GM19023 (cell line): Measurements from ENCODE around the gene ITPR2.
"Not testable (repeated sequence)": the region's sequence is repeated elsewhere in the genome, so short reads cannot be mapped to it uniquely, and the experiment has no call there.

Experiments
- ATAC-seq: cut with Tn5 transposase; IDR thresholded peaks from one replicate; pipeline ENCODE4 v1.9.1; 2021; ENCODE audit warnings: mild to moderate bottlenecking, moderate library complexity; ENCODE audit not compliant: unreplicated experiment

ITPR2 gene

DNA sequence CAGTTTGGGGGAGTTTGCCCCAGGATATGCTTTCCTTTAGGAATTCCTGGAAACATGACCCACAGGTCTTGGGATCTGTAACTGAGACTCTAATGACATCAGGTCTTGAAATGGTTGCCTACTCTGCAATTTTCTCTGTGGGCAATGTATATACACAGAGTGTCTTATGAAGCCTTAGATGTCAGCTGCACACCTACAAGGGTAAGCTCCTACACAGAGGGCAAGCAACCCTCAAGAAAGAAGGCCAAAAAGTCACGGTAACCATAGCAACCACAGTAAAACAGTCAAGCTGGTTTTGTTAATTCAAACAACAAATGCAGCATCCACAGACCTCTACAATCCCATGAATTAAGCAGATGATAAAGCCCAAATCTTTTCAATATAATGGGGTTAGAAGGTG lies 344.6 kb downstream of the ITPR2 start:
- no peak for ATAC-seq

DNA sequence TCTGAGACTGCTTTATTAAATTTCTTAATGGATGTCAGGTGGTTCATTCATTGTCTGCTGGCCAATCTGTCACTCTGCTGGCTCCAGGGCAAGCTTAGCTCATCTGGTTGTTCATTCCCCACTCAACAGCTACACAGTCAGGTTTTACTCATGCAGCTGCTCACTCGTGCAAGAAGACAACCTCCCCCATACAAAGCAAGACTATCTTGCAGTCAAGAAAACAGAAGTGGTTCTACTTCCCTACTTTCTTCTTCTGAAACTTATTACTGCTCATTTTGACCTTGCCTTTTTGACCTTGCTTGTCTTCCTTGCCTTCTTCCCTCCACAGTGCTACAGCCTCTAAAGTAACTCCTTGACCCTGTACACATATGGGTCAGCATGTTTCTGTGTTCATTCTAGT lies 359.7 kb downstream of the ITPR2 start:
- peak; percentile 93 for ATAC-seq

DNA sequence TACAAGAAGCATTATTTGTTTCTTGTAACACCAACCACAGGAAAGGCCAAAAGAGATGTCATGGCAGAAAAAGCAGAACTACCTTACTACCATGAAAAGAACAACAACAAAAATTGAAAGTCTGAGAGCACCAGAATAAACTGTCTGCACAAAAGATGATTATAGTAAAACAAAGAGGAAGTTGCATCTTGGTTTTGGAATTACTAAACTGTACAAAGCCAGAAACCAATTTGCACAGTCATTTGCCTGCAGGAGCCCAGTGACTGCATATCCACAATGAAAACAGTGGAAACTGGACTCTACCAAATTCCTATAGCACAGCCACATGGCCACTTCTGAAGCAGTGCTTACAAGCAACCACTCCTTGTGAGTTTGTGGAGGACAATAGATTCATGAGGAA lies 361.4 kb downstream of the ITPR2 start:
- ATAC-seq = peak; percentile 61

DNA sequence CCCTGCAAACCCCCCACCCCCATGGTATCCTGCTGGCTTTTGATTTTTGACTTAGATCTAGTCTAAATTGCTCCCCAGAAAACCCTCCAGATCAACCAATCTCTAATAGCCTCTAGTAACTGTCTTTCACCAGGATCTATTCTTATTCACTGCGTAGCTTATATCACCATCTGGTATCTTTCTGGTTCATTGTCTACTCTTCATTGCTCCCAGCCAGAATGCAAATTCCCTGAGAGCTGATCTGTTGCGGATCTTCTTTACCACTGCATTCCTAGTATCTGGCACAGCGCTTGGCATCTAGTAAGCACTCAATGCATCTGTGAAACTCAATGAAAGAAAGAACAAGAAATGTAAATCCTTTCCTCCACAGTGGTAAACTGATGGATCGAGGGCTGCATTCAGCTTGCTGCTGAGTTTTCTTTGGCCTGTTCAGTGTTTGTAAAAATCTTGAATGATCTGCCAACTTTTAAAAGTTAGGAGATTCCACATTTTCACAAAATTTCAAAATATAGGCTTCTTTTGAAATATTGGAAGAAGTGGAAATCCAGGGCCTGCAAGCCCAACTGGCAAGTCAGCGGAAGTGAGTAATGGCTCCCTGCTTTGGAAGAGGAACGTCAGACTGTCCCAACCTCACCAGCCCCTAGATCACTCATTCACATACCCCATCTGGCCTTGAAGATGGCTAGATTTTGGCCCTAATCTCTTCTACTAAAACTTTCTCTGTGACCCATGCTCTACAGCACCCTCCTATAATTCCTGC lies 363.4 kb downstream of the ITPR2 start:
- no peak for ATAC-seq

DNA sequence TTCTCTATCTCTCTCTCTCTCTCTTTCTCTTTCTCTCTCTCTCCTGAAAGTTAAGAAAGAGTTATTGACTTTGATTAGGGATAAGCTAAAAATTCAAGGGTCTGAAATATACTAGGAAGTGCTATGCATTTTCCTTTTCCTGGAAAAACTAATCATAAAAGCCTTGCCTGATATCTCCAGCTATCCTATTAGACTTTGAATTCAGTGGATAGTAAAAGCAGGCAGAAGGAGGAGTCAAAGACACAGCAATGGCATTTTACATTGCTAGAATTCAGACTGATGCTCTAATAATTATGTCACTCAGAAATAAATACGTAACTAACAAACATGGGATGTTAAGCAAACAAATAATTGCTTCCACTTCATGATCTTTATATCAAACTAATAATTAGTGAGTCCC lies 365.6 kb downstream of the ITPR2 start:
- no peak for ATAC-seq

DNA sequence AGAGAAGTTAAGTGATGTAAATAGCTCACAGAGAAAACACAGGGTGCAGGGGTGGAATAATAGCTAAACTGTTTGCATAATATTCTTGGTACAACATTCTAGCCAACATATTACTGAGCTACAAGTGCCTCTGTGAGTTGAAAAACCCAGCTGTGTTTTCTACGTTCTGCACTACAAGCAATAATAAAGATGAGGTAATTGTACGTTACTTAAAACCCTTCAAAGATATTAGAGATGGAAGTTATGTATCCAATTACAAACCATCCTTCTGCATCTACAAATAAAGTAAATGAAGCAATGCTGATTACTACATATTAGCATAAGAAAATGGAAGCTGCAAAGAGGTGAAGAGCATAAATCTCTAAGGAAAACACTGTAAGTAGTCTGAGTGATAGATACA lies 366.3 kb downstream of the ITPR2 start:
- ATAC-seq = no peak

DNA sequence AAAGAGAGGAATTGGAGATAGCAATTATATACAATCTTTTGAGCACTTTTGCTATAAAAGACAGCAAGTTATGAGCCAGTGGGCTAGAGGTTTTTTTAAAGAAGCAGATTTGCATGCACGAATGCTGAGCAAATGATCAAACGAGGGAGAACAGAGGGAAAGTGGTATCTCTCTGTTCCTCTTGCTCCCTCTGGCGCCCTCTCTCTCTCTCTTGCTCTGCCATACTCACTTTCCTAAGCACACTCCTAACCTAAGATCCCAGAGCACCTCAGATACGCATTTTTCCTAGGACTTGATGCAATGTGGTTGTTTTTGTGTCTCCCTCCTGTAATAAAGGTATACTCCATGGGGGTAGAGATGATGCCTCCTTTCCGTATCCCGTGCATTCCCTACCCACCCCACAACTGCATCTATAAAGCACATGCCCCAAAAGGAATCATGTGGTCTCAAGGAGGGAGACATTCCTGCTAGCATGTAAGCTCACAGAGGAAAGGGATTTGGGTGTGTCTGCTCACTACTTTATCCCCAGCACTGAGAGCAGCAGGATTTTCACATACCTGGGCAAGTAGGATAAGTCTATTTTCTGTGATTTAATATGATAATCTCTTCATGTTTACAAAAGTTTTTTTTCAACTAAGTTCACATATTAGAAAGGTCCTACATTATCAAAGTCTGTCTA lies 367.4 kb downstream of the ITPR2 start:
- no peak for ATAC-seq

DNA sequence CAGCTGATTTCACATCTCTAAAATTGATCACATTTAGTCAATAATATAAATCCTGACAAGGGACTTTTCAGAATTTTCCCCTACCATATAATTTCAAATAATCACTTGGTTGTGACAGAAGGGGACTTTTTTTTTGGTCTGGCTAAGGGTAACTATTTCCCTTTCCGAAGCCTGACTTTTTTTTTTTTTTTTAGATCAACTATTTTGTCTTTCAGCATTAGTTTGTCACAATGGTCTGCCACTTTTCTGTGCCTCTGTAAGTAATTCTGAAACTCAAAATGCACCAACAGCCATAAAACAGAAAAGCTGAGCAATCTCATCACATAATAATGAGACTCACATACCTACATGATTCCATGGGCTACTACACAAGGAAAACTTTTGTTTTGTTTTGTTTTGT lies 371.2 kb downstream of the ITPR2 start:
- ATAC-seq = no peak

DNA sequence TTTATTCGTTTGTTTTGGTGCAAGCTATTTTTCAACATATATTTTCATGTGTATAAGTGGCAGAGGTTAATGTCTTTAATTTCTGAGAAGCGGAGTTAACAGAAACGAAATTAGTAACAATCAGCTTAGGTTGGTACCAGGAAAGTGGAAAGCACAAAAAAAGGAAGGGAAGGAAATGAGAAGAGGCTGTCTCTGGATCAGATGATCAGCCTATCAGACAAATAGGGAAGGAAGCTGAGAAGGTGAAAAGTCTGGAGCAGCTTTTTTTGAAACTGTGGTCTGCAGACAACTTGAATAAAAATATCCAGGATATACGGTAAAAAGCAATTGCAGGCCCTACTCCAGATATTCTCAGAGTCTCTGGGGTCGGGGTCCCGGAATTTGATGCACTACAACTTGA lies 372.6 kb downstream of the ITPR2 start:
- ATAC-seq = no peak

DNA sequence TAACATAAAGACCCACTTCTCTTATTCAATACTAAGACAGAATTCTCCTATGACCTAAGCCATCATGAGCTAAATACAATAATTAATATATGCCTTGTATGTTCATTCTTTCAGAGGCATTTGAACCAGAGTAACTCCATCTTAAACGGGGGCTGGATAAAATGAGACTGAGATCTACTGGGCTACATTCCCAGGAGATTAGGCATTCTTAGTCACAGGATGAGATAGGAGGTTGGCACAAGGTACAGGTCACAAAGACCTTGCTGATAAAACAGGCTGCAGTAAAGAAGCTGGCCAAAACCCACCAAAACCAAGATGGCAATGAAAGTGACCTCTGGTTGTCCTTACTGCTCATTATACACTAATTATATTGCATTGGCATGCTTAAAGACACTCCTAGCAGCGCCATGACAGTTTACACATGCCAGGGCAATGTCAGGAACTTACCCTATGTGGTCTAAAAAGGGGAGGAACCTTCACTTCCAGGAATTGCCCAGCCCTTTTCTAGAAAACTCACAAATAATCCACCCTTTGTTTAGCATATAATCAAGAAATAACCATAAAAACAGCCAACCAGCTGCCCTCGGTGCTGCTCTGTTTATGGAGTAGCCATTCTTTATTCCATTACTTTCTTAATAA lies 376.9 kb downstream of the ITPR2 start:
- ATAC-seq = no peak

DNA sequence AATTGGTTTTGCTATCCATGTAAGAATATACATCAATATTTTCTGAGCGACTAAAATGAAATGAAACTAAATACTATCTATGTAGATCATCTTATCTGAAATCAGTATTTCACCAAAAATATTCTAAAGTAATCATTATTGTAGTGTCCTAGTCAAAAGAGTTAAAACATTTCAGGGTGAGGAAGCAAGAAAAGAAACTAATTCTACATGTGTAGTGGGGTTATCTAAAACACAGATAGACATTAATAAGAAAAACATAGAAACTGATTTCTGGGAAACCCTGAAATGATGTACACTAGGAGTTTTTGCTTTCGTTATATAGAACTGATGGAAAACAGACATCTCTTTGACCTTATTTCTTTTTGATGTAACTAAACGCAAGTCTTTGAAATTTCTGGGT lies 379.7 kb downstream of the ITPR2 start:
- no peak for ATAC-seq

DNA sequence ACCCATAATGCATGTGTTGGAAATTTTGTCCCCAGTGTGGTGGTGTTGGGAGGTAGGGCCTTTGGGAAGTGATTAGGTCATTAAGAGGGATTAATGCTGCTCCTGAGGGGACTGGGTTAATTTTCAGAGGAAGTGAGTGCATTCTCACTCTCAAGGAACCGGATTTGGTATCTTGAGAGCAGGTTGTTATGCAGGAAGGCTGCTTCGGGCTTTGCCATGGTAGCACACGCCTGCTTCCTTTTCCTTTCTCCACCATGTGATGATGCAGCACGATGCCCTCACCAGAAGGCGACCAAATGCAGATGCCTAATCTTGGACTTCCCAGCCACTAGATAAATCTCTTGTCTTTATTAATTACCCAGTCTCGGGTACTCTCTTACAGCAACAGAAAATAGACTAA lies 380.5 kb downstream of the ITPR2 start:
- no peak for ATAC-seq

DNA sequence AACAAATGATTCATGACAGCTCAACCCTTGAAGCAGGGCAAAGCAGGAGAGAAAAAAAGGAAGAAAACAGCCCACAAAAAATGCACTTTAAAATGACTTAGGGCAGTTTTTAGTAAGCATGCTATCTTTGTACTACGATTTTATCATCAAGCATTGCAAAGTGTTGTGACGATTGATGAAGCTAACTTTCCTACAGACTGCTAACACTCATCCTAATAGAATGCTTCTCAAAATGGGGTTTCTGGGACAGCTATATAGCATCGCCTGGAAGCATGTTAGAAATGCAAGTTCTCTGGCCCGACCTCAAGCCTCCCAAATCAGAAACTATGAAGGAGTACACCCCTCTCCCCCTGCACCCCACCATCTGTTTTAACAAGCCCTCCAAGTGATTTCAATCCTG lies 381.2 kb downstream of the ITPR2 start:
- ATAC-seq = no peak

DNA sequence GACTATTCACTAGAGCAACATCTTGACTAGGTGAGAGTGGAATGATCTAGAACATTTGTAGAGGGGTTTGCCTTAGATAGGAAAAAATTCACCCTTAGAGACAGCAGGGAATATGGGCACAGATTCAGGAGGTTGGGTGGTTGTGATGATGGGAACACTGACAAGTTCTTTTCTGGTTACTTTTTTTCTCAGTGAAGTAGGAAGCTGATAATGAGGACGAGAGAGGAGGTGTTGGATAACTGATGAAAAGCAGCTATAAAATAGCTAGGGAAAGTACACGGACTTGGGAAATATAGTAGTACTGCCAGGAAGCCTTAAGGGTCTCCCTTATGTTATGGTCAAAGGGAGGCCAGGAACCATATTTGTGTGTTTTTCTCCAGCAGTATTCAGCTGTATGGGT lies 387.1 kb downstream of the ITPR2 start:
- no peak for ATAC-seq

DNA sequence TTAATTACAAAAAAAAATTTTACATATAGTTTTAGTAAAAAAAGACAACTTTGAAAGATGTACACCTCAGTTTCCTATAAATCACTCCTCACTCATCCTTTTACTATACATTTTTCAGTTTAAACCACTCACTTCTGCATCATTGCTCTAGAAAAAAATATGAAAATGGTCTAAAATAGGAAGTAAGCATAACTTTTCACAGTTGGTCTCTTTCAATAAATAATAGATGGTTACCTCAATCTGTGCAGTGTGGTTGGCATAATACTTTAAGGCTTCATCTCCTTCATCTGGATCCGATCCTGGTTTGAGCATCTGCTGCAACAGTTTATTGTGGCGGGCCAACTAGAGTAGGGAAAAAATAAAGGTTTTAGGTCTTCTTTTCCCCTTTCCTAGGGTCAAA lies 389.7 kb downstream of the ITPR2 start:
- no peak for ATAC-seq

DNA sequence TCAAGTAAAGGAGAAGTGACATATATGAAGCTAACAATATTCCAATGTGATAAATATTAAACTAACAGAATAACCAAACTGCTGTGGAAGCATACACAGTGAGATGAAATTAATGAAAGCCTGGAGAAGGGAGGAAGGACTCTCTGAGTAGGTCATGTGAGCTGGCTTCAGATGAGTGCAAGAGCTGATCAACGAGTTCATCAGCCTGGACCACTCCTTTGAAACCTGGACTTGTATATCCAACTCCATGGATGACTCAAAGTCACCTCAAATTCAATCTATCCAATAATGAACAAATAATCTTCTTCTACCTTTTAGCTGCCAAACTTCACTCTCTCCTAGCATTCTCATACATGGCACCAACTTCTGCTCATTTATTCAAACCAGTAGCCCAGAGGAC lies 391.6 kb downstream of the ITPR2 start:
- no peak for ATAC-seq

DNA sequence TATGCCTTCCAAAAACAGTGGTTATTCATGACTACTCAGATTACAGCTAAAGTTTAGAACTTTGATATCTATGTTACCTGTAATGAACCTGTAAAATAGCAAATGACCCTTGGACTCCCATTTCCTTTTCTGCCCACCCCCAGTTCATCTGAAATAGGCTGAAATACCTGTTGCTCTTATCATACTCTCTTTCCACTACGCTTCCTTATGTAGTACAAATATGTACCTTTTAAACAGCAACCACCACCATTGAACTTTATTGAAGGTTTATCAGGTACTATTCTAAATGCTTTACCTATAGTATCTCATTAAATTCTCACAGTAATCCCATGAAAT lies 398.0 kb downstream of the ITPR2 start:
- ATAC-seq = no peak

DNA sequence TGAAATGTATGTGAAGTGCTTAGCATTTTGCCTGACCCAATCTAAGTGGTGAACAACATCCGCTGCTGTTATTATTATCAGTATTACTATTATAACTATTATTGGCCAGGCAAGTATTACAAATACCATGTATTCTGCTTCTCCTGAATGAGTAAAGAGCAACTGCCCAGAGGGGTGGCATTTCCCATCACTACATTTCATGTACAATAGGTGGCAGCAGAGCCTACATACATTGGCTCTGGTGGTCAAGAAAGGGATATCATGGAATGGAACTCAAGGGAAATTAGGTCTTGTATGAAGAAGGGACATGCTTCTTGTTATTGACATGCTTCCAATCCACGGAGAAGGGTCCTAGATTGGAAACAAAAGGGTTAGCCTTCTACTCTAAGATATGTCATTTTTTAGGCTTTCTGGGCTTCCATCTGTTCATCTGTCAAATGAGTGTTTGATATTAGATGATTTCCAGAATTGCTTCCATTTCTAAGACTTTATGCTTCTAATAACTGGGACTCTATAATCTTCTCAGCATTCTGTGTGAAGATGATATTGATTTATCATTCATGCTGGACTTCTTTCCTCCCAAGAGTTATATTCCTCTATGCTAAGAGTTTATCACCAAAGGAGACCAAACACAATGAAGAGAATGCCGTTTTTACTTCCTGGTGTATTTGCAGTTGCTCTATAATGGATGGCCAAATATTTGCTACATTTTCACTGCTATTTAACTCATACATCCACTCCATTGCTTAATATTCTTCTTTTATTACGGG lies 398.5 kb downstream of the ITPR2 start:
- ATAC-seq = no peak

DNA sequence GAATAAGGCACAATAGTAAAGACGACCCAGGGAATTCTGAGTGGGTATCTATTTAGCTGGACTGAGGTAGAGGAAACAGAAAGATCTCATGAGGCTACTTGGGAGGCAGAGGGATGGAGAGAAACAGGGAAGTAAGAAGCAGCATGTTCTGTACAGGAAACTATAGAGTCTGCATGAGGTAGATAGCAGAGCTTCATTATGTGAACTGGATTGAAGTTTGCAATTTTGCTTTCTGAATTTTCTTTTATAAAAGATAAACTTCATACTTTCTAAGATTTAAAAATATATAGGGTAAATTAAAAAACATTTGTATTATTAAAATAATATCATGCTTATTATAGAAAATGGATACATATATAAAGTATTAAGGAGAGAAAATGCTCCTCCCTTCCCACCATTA lies 399.3 kb downstream of the ITPR2 start:
- ATAC-seq = not testable (repeated sequence)

DNA sequence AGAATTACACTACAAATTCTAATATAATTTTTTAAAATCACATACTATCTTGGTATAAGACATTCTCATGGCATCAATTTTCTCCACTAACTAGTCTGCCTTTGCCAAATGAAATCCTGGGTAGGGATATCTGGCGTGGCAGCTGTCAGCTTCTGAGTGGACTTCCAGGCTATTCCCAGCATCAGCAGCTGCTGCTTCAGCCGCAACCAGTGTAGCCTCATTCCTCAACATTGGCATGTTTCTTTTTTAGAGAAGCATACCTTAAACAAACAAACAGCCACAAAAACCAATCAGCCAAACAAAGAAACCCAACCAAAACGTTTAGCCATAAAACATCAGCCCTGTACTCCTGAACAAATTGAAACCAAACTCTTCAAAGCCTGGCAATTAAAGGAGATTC lies 401.8 kb downstream of the ITPR2 start:
- no peak for ATAC-seq

DNA sequence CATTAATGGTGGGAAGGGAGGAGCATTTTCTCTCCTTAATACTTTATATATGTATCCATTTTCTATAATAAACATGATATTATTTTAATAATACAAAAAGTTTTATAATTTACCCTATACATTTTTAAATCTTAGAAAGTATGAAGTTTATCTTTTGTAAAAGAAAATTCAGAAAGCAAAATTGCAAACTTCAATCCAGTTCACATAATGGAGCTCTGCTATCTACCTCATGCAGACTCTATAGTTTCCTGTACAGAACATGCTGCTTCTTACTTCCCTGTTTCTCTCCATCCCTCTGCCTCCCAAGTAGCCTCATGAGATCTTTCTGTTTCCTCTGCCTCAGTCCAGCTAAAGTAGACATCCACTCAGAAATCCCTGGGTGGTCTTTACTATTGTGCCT lies 402.4 kb downstream of the ITPR2 start:
- not testable (repeated sequence) for ATAC-seq
